GM10847 (cell line): ENCODE measurements around the gene ZNF773.

ENCODE experiments used
- POLR2A ChIP-seq: IDR thresholded peaks from 2 replicates; pipeline ENCODE4 v1.6.1; 2011; ENCODE audit not compliant: insufficient read length; ENCODE audit errors: extremely low read depth

The ZNF773 gene

GRCh38 chr19:57546513-57546912, 46.8 kb downstream of the ZNF773 start:
- TF ChIP-seq POLR2A, result no peak

GRCh38 chr19:57552432-57552831, 52.7 kb downstream of the ZNF773 start:
- TF ChIP-seq POLR2A, result no peak

- no peak for TF ChIP-seq POLR2A
Measured at GRCh38 chr19:57557659-57558058, 57.9 kb downstream of the ZNF773 start.
